HG03097 (cell line): ENCODE measurements around the gene CDT1.

Experiments used
- ATAC-seq: cut with Tn5 transposase; IDR thresholded peaks from one replicate; pipeline ENCODE4 v1.9.1; 2021; ENCODE audit not compliant: unreplicated experiment, low FRiP score

Gene CDT1

GRCh38 chr16:88804173-88804551, 573 bp downstream of the CDT1 start:
- ATAC-seq, result no peak

GRCh38 chr16:88804552-88805339, 1.2 kb downstream of the CDT1 start:
- ATAC-seq, result no peak

GRCh38 chr16:88805340-88805715, 1.7 kb downstream of the CDT1 start:
- ATAC-seq, result no peak

- ATAC-seq, result no peak
Measured at GRCh38 chr16:88805887-88806393, 2.4 kb downstream of the CDT1 start.

- ATAC-seq, result no peak
Measured at GRCh38 chr16:88806491-88807111, 3.0 kb downstream of the CDT1 start.

GRCh38 chr16:88807142-88807625, 3.6 kb downstream of the CDT1 start:
- no peak for ATAC-seq

- no peak for ATAC-seq
Measured at GRCh38 chr16:88807626-88808453, 4.3 kb downstream of the CDT1 start.

GRCh38 chr16:88809068-88809675, 5.6 kb downstream of the CDT1 start:
- no peak for ATAC-seq

- no peak for ATAC-seq
Measured at GRCh38 chr16:88809676-88810165, 6.1 kb downstream of the CDT1 start.

- ATAC-seq, result no peak
Measured at GRCh38 chr16:88810166-88810911, 6.8 kb downstream of the CDT1 start.

- ATAC-seq, result peak; percentile 45
Measured at GRCh38 chr16:88810912-88811768, 7.6 kb downstream of the CDT1 start.

GRCh38 chr16:88811769-88812512, 8.4 kb downstream of the CDT1 start, which contains the start of gene APRT:
Gene APRT, minus strand, starts transcription at chr16:88811928. Its CDS starts 29 bp downstream, at chr16:88811899.
- peak; percentile 81 for ATAC-seq

- no peak for ATAC-seq
Measured at GRCh38 chr16:88812513-88813268, 9.1 kb downstream of the CDT1 start.

GRCh38 chr16:88813269-88814143, 9.9 kb downstream of the CDT1 start:
- no peak for ATAC-seq

- ATAC-seq, result no peak
Measured at GRCh38 chr16:88814144-88814502, 10.5 kb downstream of the CDT1 start.

GRCh38 chr16:88815227-88815626, 11.6 kb downstream of the CDT1 start:
- no peak for ATAC-seq
